Dendritic cell treated with granulocyte-macrophage colony-stimulating factor and Interleukin-4, amounts not matched to agents 40 ng/mL and 50 ng/mL, for 4 days (primary cell): Measurements from ENCODE around the gene PTX3.

Experiments
- H3K27ac Mint-ChIP-seq: one replicate; pipeline ENCODE4 v1.8.0; 2022; ENCODE audit warnings: mild to moderate bottlenecking, mixed read lengths
- H3K27me3 Mint-ChIP-seq: one replicate; pipeline ENCODE4 v1.8.0; 2022; ENCODE audit warnings: mild to moderate bottlenecking, mixed read lengths
- H3K36me3 Mint-ChIP-seq: one replicate; pipeline ENCODE4 v1.8.0; 2022; ENCODE audit warnings: low read depth, mixed read lengths
- H3K4me1 Mint-ChIP-seq: one replicate; pipeline ENCODE4 v1.8.0; 2022; ENCODE audit warnings: low read depth, mixed read lengths
- H3K4me3 Mint-ChIP-seq: one replicate; pipeline ENCODE4 v1.8.0; 2022; ENCODE audit warnings: mild to moderate bottlenecking, moderate library complexity, mixed read lengths
- H3K9me3 Mint-ChIP-seq: one replicate; pipeline ENCODE4 v1.8.0; 2022; ENCODE audit warnings: mixed read lengths
- intact Hi-C: fragments of 100-400 bp; cut with micrococcal nuclease; formaldehyde crosslinking; loops from one replicate; pipeline ENCODE4 v1.15.0; 2022

Gene PTX3

DNA sequence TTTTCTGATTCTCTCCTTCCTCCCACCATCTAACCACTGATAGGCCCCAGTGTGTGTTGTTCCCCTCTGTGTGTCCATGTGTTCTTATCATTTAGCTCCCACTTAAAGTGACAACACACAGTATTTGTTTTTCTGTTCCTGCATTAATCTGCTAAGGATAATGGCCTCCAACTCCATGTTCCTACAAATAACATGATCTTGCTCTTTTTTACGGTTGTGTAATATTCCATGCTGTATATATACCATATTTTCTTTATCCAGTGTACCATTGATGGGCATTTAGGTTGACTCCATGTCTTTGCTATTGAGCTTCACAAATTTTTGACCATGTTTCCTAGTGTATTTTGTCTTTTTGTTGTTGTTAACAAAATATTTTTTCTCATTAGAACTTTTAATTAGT is 36.0 kb downstream of the PTX3 start:
- intact Hi-C loops: no loop called here
- H3K4me3 Mint-ChIP-seq: no peak overlapping the region
- H3K36me3 Mint-ChIP-seq: no peaks in the 10 kb centered on the region
- no peaks in the 10 kb centered on the region for H3K9me3 Mint-ChIP-seq
- H3K27ac Mint-ChIP-seq: no peak overlapping the region
- peaks cover 3% of the 10 kb centered on the region for H3K27me3 Mint-ChIP-seq
- peaks cover 21% of the 10 kb centered on the region for H3K4me1 Mint-ChIP-seq

DNA sequence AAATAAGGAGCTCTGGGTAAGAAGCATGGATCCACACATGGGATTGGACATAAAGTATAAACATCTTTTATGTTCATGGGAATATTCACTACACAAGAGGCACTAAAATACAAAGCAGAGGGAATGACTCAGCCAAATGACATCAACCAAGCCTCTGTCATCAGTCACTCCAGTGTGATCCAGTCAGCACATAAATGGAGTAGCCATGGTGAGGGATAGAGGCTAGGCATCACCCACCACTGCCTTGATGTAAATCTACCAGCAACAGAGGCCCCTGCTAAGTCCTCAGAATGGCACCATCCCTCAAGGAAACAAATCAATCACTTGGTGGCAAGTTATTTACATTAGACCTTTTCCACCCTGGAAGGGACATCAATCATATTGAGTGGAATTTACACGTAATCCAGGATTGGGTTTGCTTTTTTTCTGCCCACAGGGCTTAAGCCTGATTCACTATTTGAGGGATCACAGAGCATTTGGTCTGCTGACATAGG is 39.3 kb downstream of the PTX3 start:
- H3K27ac Mint-ChIP-seq: no peak overlapping the region
- intact Hi-C loops: no loop called here
- no peaks in the 10 kb centered on the region for H3K36me3 Mint-ChIP-seq
- no peaks in the 10 kb centered on the region for H3K9me3 Mint-ChIP-seq
- H3K4me1 Mint-ChIP-seq: no peaks in the 10 kb centered on the region
- no peak overlapping the region for H3K4me3 Mint-ChIP-seq
- peaks cover under 1% of the 10 kb centered on the region for H3K27me3 Mint-ChIP-seq

DNA sequence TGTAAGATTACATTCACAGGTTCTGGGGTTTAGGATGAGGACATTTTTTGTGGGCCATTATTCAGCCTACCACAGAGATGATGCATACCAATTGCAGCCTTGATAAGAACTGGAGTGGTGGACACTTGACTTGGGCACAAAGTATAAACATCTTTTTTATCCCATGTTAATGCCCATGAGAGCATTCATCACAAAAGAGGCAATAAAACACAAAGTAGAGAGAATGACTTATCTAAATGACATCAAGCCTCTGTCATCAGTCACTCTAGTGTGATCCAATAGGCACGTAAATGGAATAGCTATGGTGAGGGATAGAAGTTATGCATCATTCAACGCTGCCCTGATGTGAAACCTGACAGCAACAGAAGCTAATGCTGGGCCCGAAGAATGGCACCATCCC is 40.8 kb downstream of the PTX3 start:
- H3K27ac Mint-ChIP-seq: no peak overlapping the region
- H3K9me3 Mint-ChIP-seq: no peaks in the 10 kb centered on the region
- no peaks in the 10 kb centered on the region for H3K36me3 Mint-ChIP-seq
- H3K4me1 Mint-ChIP-seq: no peaks in the 10 kb centered on the region
- intact Hi-C loops: no loop called here
- no peaks in the 10 kb centered on the region for H3K27me3 Mint-ChIP-seq
- H3K4me3 Mint-ChIP-seq: no peak overlapping the region

DNA sequence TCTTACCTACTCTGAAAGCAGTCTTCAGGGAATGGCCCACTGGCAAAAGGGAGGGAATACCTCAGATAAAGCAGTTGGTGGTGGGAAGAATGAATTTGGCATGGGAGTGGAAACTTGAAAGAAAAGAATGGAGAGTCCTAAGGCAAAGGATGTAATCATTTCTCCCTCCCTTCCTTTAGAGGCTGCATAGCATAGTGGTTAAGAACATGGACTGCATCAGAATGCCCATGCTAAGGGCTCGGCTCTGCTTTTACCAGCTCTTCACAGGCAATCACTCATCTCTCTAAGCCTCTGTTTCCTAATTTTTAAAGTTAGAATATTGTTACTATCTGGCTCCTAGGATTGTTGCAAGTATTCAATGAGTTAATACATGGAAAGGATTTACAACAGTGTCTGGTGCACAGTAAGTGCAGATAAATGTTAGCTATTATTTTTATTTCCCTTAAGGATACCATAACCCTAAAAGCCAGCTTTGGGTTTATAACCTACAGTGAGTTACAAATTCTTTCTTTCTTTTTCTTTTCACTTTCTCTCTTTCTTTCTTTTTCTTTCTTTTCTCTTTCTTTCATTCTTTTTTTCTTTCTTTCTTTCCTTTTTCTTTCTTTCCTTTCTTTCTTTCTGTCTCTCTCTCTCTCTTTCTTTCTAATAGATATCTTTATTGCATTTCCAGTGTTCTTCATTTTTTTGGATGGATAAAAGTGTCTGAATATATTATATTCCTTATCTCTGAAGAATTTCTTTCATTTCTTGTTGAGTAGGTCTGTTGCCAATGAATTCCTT is 43.0 kb downstream of the PTX3 start:
- no peaks in the 10 kb centered on the region for H3K9me3 Mint-ChIP-seq
- intact Hi-C loops: no loop called here

DNA sequence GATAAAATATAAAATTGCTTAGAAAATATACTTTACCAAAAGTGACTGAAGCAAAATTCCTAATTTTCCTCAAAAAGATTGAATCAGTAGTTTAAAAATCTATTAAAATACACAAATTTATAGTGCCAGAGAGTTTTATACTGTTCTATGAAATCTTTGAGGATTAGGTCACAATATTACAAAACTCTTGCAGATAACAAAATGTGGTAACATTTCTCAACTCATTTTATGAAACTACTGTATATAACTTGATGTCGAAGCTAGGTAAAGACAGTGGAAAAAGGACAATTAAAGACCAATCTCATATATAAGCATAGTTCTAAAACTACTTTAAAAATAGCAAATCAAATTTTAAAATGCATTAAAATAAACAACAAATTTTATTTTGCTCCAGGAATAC is 50.7 kb downstream of the PTX3 start:
- peaks cover 2% of the 10 kb centered on the region for H3K27me3 Mint-ChIP-seq
- H3K27ac Mint-ChIP-seq: no peak overlapping the region
- no peak overlapping the region for H3K4me3 Mint-ChIP-seq
- H3K4me1 Mint-ChIP-seq: peaks cover 16% of the 10 kb centered on the region
- intact Hi-C loops: no loop called here
- H3K9me3 Mint-ChIP-seq: no peaks in the 10 kb centered on the region
- H3K36me3 Mint-ChIP-seq: no peaks in the 10 kb centered on the region

More for the DNA sequence above, 43.0 kb downstream of the PTX3 start:
- Mint-ChIP-seq H3K27me3 (no peaks in the 10 kb centered on the region), H3K4me1 (no peaks in the 10 kb centered on the region), H3K4me3 (no peak overlapping the region), H3K36me3 (no peaks in the 10 kb centered on the region), H3K27ac (no peak overlapping the region)

DNA sequence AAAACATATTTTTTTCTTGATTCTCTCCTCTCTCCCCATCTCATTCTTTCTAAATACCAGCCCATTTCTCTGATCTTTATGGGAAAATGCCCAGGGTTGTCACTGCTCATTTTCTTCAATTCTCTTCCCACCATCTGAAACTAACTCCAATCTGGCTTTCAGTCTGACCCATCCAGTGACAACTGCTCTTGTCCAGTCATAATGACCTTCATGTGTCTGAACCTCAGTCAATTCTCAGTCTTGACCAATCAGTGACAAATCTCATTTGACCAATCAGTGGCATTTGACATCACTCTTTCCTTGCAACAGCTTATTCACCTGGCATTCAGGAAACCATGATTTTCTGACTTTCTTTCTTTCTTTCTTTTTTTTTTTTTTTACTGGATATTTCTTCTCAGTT is 51.5 kb downstream of the PTX3 start:
- H3K4me1 Mint-ChIP-seq: peaks cover 16% of the 10 kb centered on the region
- intact Hi-C loops: no loop called here
- no peak overlapping the region for H3K27ac Mint-ChIP-seq
- peaks cover 2% of the 10 kb centered on the region for H3K27me3 Mint-ChIP-seq
- no peaks in the 10 kb centered on the region for H3K9me3 Mint-ChIP-seq
- no peaks in the 10 kb centered on the region for H3K36me3 Mint-ChIP-seq
- no peak overlapping the region for H3K4me3 Mint-ChIP-seq

DNA sequence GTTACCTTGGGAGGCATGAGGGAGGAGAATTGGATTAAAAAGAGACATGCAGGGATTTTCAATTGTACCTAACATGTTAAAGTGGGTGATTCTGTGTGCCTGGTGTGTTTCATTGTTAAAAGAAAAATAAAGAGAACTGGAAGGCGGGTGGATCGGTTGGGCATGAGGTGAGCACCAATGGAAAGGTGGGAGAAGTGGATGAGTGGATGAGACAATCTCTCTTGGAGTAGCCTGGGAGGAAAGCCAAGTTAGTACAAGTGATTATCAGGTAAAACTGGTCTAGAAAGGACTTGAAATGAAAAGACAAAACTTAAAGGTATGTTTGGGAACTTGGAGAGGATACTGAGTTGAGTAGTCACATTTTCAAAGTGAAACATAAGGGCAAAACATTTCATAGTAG is 54.5 kb downstream of the PTX3 start:
- no peaks in the 10 kb centered on the region for H3K36me3 Mint-ChIP-seq
- H3K27ac Mint-ChIP-seq: no peak overlapping the region
- no peak overlapping the region for H3K4me3 Mint-ChIP-seq
- no peaks in the 10 kb centered on the region for H3K9me3 Mint-ChIP-seq
- peaks cover 16% of the 10 kb centered on the region for H3K4me1 Mint-ChIP-seq
- peaks cover 9% of the 10 kb centered on the region for H3K27me3 Mint-ChIP-seq
- intact Hi-C loops: loop anchor here (10.0 kb wide), 1 partner anchor 136 kb away; no protein-coding TSS in a partner anchor
